ENCODE measurements around the gene C12orf56. TPM values are rescaled to one million over a fixed set of nuclear protein-coding genes. Genes with fewer than 3 reads are reported as not detected.

C12orf56 gene
- total and polyA plus RNA-seq, 9 of the 15 experiments (the other 6 are each of a cell fraction or from before 2014, with no cell fraction given), result 0.40 to 4.8 (median 1.2) TPM

- WGBS (ENCODE audit: insufficient coverage, low coverage, missing lambda C conversion rate), result 0% methylated on average over 5 of the region's 5 CpGs
- Histone ChIP-seq H3K4me2 (ENCODE audit: insufficient read depth, low read length) (no peak overlapping the region), H2AFZ (ENCODE audit: low read depth, low read length) (no peak overlapping the region), H3K4me3 (no peak overlapping the region), H3K27ac (ENCODE audit: extremely low read depth, low read depth, low read length) (no peak overlapping the region), H3K27me3 (ENCODE audit: control insufficient read depth in 2 of 2, insufficient read depth in 2 of 2, low read length in 2 of 2) (no peaks in the 10 kb centered on the region), H3K9me3 (replicated peaks; ENCODE audit: control insufficient read depth, insufficient read depth, low read depth, low read length) (no peaks in the 10 kb centered on the region; the same call in 1 of the 2 replicates), H3K79me2 (ENCODE audit: control insufficient read depth, insufficient read depth, low read length) (no peaks in the 10 kb centered on the region), H3K9me1 (ENCODE audit: control insufficient read depth, insufficient read depth, low read length) (no peaks in the 10 kb centered on the region), H3K36me3 (ENCODE audit: control insufficient read depth, insufficient read depth, low read length) (no peaks in the 10 kb centered on the region), H3K9ac (ENCODE audit: insufficient read depth in 1 of 2, low read depth in 2 of 2, low read length in 2 of 2) (no peak overlapping the region), H4K20me1 (replicated peaks; ENCODE audit: control insufficient read depth, insufficient read depth, low read length) (no peaks in the 10 kb centered on the region), H3K4me1 (replicated peaks in 1 of 2; ENCODE audit: control insufficient read depth in 2 of 2, insufficient read depth in 2 of 2, low read length in 2 of 2) (no peaks in the 10 kb centered on the region)
- POLR2A ChIA-PET, result no interaction called here
- no TSS peak for BruUV-seq (replicated peaks)
- no peak for TF ChIP-seq CBFA2T3 (IDR thresholded peaks at IDR 0.05)
- no peak for TF ChIP-seq SRSF1 (IDR thresholded peaks at IDR 0.05; ENCODE audit: low read depth, low read length)
- TF ChIP-seq SMAD4 (CRISPR knock-in tag; conservative IDR thresholded peaks at IDR 0.05), result no peak
- TF ChIP-seq YY1 (IDR thresholded peaks at IDR 0.05; ENCODE audit: borderline replicate concordance in 1 of 3, control insufficient read depth in 1 of 3, extremely low read depth in 1 of 3, insufficient read depth in 3 of 3, insufficient read length in 1 of 3, insufficient replicate concordance in 2 of 3, low read depth in 1 of 3, low read length in 2 of 3), result no peak
- TF ChIP-seq ZBTB12 (CRISPR knock-in tag; IDR thresholded peaks at IDR 0.05), result no peak
- TF ChIP-seq ZBTB43 (CRISPR knock-in tag; IDR thresholded peaks at IDR 0.05), result no peak
- no peak for TF ChIP-seq HMGN3 (IDR thresholded peaks at IDR 0.05; ENCODE audit: borderline replicate concordance, extremely low read depth, insufficient read length, low read depth, low read length)
- no peak for TF ChIP-seq ZFP30 (CRISPR knock-in tag; IDR thresholded peaks at IDR 0.05; ENCODE audit: borderline replicate concordance)
- TF ChIP-seq RUNX1 (IDR thresholded peaks at IDR 0.05; ENCODE audit: low read depth), result no peak
- no peak for TF ChIP-seq ZHX1 (conservative IDR thresholded peaks at IDR 0.05; ENCODE audit: low read length)
- TF ChIP-seq ZNF140 (CRISPR knock-in tag; IDR thresholded peaks at IDR 0.05), result no peak
- no peak for TF ChIP-seq TEAD1 (CRISPR knock-in tag; IDR thresholded peaks at IDR 0.05)
- no peak for TF ChIP-seq CHCHD3 (CRISPR knock-in tag; IDR thresholded peaks at IDR 0.05)
- no peak for TF ChIP-seq ATF2 (CRISPR knock-in tag; IDR thresholded peaks at IDR 0.05)
- CTCF ChIA-PET (ENCODE audit: low intra/inter-chr PET ratio), result interaction anchor here (0.6 kb wide), 1 partner anchor 146 kb away, joined by 3 read pairs; no protein-coding TSS in a partner anchor
- no peak for FAIRE-seq
- no peak for ATAC-seq
- intact Hi-C loops (cut with micrococcal nuclease) (no loop called here), in situ Hi-C loops (cut with MboI) (no loop called here)
- DNase-seq (ENCODE audit: extremely low read depth in 1 of 4, low spot score in 3 of 4), result no peak
These were observed 39.3 kb downstream of the C12orf56 start for GRCh38 chr12:64351265-64351664.

Data from K562 (cell line).